ENCODE data around the gene TRIOBP.
A peak's percentile ranks its signal among the peaks of the same experiment; 100 is the strongest.

Gene TRIOBP

DNA sequence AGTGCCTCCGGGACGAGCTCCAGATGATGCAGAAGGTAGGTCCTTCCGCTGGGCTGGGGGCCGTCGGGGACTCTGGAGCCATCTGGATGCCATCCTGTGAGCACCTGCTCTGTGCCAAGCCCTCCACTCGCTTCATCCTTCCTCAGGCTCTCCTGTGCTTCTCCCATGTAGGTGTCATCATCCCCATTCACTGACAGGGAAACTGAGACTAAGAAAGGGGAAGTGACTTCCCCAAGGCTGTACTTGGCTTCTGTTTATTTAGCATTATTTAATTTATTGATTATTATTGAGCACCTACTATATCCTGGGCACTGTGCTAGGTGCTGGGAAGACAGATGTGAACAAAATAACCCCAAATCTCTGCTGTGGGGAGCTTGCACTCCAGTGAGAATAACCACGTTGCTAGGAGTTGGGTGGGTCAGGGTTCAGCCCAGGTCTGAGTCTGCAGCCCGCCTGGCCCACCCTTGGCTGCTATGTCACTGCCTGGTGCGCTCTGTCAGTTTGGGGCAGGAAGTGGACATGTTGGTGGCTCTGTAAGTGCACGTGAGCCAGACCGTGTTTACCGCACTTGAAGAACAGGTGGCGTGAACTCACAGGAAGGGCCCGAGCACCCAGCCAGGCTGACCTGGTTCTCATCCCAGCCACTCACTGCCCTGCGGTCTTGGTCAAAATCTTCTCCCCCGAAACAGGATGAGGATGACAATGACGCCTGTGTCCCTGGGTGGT, 75.0 kb downstream of the TRIOBP start:
- Histone ChIP-seq H3K36me3 (ENCODE audit: control insufficient read depth, insufficient read depth, low read length) (peaks cover 8% of the 10 kb centered on the region; the same call in 1 of the 2 replicates), H3K27me3 (replicated peaks; ENCODE audit: control insufficient read depth, insufficient read depth, low read length) (no peaks in the 10 kb centered on the region), H3K4me3 (replicated peaks; ENCODE audit: low read depth, low read length) (no peak overlapping the region)
- DNase-seq (ENCODE audit: extremely low read depth, insufficient read length) = no peak
- TF ChIP-seq CTCF (IDR thresholded peaks at IDR 0.05; ENCODE audit: insufficient read depth, low read length, poor library complexity, severe bottlenecking) = no peak

DNA sequence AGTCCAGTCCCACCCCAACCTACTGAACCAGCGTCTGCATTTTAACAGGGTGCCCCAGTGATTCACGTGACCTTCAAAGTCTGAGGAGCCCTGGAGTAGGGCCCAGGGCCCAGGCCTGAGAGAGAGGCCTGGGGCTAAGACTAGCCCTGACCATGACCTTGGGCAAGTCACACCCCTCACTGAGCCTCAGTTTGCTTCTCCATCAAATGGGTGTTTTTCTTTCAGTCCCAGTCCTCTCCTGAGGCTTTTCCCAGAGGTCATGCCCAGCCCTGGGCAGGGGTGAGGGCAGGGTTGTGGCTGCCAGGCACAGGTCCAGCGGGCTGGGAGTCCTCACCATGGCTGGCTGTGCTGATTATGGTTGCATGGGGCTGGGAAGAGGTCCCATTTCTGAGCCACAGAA, 77.9 kb downstream of the TRIOBP start:
- DNase-seq (ENCODE audit: extremely low read depth, insufficient read length) = no peak
- Histone ChIP-seq H3K27me3 (replicated peaks; ENCODE audit: control insufficient read depth, insufficient read depth, low read length) (no peaks in the 10 kb centered on the region), H3K36me3 (ENCODE audit: control insufficient read depth, insufficient read depth, low read length) (peaks cover 4% of the 10 kb centered on the region; the same call in 1 of the 2 replicates), H3K4me3 (replicated peaks; ENCODE audit: low read depth, low read length) (no peak overlapping the region)
- TF ChIP-seq CTCF (IDR thresholded peaks at IDR 0.05; ENCODE audit: insufficient read depth, low read length, poor library complexity, severe bottlenecking) = no peak

GRCh38 chr22:37775785-37776638, 79.2 kb downstream of the TRIOBP start:
- no peak for TF ChIP-seq CTCF (IDR thresholded peaks at IDR 0.05; ENCODE audit: insufficient read depth, low read length, poor library complexity, severe bottlenecking)

GRCh38 chr22:37776639-37777005, 79.8 kb downstream of the TRIOBP start:
- Histone ChIP-seq H3K27me3 (replicated peaks; ENCODE audit: control insufficient read depth, insufficient read depth, low read length) (no peaks in the 10 kb centered on the region), H3K4me3 (replicated peaks; ENCODE audit: low read depth, low read length) (no peak overlapping the region), H3K36me3 (ENCODE audit: control insufficient read depth, insufficient read depth, low read length) (peaks cover 4% of the 10 kb centered on the region; the same call in 1 of the 2 replicates)
- TF ChIP-seq CTCF (IDR thresholded peaks at IDR 0.05; ENCODE audit: insufficient read depth, low read length, poor library complexity, severe bottlenecking) = no peak
- no peak for DNase-seq (ENCODE audit: extremely low read depth, insufficient read length)

More at GRCh38 chr22:37775785-37776638, 79.2 kb downstream of the TRIOBP start:
- Histone ChIP-seq H3K4me3 (replicated peaks; ENCODE audit: low read depth, low read length) (no peak overlapping the region), H3K36me3 (ENCODE audit: control insufficient read depth, insufficient read depth, low read length) (peaks cover 4% of the 10 kb centered on the region; the same call in 1 of the 2 replicates), H3K27me3 (replicated peaks; ENCODE audit: control insufficient read depth, insufficient read depth, low read length) (no peaks in the 10 kb centered on the region)
- DNase-seq (ENCODE audit: extremely low read depth, insufficient read length) = no peak

DNA sequence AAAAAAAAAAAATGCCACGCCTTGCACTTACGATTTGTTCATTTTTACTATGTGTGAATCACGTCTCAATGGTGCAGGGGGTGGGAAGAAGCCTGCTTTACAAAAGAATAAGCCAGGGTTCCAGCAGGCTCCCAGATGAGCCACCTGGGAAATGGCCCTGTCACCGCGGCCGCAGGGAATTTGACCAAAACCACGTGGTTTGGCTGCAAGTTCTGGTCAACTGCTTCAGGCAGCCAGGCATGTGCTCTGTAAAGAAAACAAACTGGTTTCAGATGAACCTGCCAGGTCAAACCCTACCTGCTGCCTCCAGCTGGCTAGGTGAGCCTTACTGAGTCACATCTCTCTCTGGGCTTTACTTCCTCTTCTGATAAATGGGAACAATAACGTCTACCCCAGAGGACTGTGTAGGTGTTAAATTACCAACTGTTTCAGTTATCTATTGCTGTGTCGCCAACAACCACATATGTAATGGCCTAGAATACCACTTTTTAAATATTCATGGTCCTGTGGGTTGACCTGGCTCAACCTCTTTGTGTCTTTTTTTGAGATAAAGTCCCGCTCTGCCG, 80.4 kb downstream of the TRIOBP start:
- peak; percentile 74 for DNase-seq (ENCODE audit: extremely low read depth, insufficient read length)
- H3K36me3 ChIP-seq (ENCODE audit: control insufficient read depth, insufficient read depth, low read length) = peaks cover 4% of the 10 kb centered on the region; the same call in 1 of the 2 replicates
- TF ChIP-seq CTCF (IDR thresholded peaks at IDR 0.05; ENCODE audit: insufficient read depth, low read length, poor library complexity, severe bottlenecking) = no peak
- H3K27me3 ChIP-seq (replicated peaks; ENCODE audit: control insufficient read depth, insufficient read depth, low read length) = no peaks in the 10 kb centered on the region
- no peak overlapping the region for H3K4me3 ChIP-seq (replicated peaks; ENCODE audit: low read depth, low read length)

All from GM06990 (cell line).